Mammary microvascular endothelial cell (primary cell): ENCODE measurements around the gene PPP2R1B. TPM values are rescaled to one million over a fixed set of nuclear protein-coding genes. Genes with fewer than 3 reads are reported as not detected.

Experiments
- total RNA-seq: library from RNA; depleted of rRNA; stranded (reverse); fragments of >200 nt; gene quantifications from 2 replicates; pipeline ENCODE4 v1.2.3, GENCODE V29; 2015

PPP2R1B gene
- 50.1 and 53.2 TPM in 2 replicates for total RNA-seq

GRCh38 chr11:111765984-111766833 lies at the start of gene PPP2R1B:
TSS of gene PPP2R1B (minus strand) at chr11:111766389. CDS start at chr11:111766361, 28 bp downstream.

Other genes with a start within 250 kb of the PPP2R1B start
- 19.8 and 25.3 TPM in 2 replicates for gene LAYN, start 225.7 kb downstream of the PPP2R1B start, total RNA-seq
- gene SIK2, start 163.9 kb downstream of the PPP2R1B start, total RNA-seq: 5.8 and 6.8 TPM in 2 replicates
- gene ALG9, start 105.2 kb upstream of the PPP2R1B start, total RNA-seq: 28.1 and 29.6 TPM in 2 replicates
- gene FDXACB1, start 112.8 kb upstream of the PPP2R1B start, total RNA-seq: 2.5 and 3.8 TPM in 2 replicates
- 11.8 and 12.3 TPM in 2 replicates for gene CFAP68, start 113.2 kb upstream of the PPP2R1B start, total RNA-seq
- not detected in 2 replicates for gene CRYAB, start 145.4 kb upstream of the PPP2R1B start, total RNA-seq
- not detected in 2 replicates for gene HSPB2, start 146.3 kb upstream of the PPP2R1B start, total RNA-seq
- 0.49 and 0.80 TPM in 2 replicates for gene C11orf52, start 152.5 kb upstream of the PPP2R1B start, total RNA-seq
- gene DIXDC1, start 171.0 kb upstream of the PPP2R1B start, total RNA-seq: 8.7 TPM in 2 replicates